ENCODE data around the gene FAM124B. TPM values are rescaled to one million over a fixed set of nuclear protein-coding genes. Genes with fewer than 3 reads are reported as not detected.

The FAM124B gene
- total and polyA plus RNA-seq, 2 donors (not counting 1 experiment from before 2014, with no cell fraction given), result not detected

DNA sequence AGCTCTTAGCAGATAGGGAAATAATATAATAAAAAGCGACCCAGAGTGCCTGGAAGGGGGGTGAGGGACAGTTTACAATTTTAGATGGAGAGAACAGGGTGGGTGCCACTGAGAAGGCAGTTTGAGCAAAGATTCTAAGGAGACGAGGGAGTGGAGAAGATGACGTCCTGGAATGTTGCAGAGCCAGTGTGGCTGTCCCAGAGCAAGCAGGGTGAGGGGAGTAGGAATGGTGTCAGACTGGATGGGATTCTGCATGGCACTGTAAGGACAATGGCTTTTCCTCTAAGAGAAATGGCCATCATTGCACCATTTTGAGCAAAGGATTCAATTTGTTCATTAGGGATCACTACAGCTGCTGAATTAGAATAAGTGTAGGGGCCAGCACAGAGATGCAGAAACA lies 73.1 kb downstream of the FAM124B start:
- no peaks in the 10 kb centered on the region for H3K9me3 ChIP-seq (ENCODE audit: control insufficient read depth, insufficient read depth, low read depth, low read length)
- H3K4me1 ChIP-seq (ENCODE audit: control insufficient read depth, extremely low read depth, insufficient read depth, low read length), result no peaks in the 10 kb centered on the region
- no peak overlapping the region for H2AFZ ChIP-seq (ENCODE audit: low read length)
- H3K79me2 ChIP-seq (ENCODE audit: control insufficient read depth, insufficient read depth, low read length), result no peaks in the 10 kb centered on the region
- no peak overlapping the region for H3K9ac ChIP-seq (ENCODE audit: insufficient read depth, low read length)
- H3K4me2 ChIP-seq (ENCODE audit: extremely low read depth, insufficient read depth, low read length), result no peak overlapping the region
- no peaks in the 10 kb centered on the region for H3K36me3 ChIP-seq (ENCODE audit: control insufficient read depth, insufficient read depth, low read length)
- no peak overlapping the region for H3K27ac ChIP-seq (ENCODE audit: insufficient read depth, low read length)
- DNase-seq (ENCODE audit: low read depth in 2 of 2), result no peak
- H4K20me1 ChIP-seq (ENCODE audit: control insufficient read depth, extremely low read depth, insufficient read depth, low read length), result no peaks in the 10 kb centered on the region
- TF ChIP-seq EZH2 (IDR thresholded peaks at IDR 0.05; ENCODE audit: low read length, missing control alignments), result no peak
- TF ChIP-seq, protein P1, sequence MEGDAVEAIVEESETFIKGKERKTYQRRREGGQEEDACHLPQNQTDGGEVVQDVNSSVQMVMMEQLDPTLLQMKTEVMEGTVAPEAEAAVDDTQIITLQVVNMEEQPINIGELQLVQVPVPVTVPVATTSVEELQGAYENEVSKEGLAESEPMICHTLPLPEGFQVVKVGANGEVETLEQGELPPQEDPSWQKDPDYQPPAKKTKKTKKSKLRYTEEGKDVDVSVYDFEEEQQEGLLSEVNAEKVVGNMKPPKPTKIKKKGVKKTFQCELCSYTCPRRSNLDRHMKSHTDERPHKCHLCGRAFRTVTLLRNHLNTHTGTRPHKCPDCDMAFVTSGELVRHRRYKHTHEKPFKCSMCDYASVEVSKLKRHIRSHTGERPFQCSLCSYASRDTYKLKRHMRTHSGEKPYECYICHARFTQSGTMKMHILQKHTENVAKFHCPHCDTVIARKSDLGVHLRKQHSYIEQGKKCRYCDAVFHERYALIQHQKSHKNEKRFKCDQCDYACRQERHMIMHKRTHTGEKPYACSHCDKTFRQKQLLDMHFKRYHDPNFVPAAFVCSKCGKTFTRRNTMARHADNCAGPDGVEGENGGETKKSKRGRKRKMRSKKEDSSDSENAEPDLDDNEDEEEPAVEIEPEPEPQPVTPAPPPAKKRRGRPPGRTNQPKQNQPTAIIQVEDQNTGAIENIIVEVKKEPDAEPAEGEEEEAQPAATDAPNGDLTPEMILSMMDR (conservative IDR thresholded peaks at IDR 0.05 in 1 of 2, IDR thresholded peaks at IDR 0.05 in 1 of 2; ENCODE audit: low read depth in 1 of 2, low read length in 2 of 2), result no peak
- no peak overlapping the region for H3K4me3 ChIP-seq (replicated peaks in 1 of 4; ENCODE audit: control extremely low read depth in 1 of 4, insufficient read depth in 1 of 4, low read depth in 3 of 4, low read length in 4 of 4)
- H3K27me3 ChIP-seq (ENCODE audit: control insufficient read depth, insufficient read depth, low read length), result no peaks in the 10 kb centered on the region

Other genes with a start within 250 kb of the FAM124B start
- 63.4 and 69.7 TPM in 2 replicates for gene CUL3, start 183.3 kb upstream of the FAM124B start, total RNA-seq
- 65.3 and 66.4 TPM in 2 replicates for gene CUL3, start 183.3 kb upstream of the FAM124B start, polyA plus RNA-seq

All from fibroblast of lung (primary cell).